ENCODE measurements around the gene ADAMTS9.

- TF ChIP-seq, protein P1, sequence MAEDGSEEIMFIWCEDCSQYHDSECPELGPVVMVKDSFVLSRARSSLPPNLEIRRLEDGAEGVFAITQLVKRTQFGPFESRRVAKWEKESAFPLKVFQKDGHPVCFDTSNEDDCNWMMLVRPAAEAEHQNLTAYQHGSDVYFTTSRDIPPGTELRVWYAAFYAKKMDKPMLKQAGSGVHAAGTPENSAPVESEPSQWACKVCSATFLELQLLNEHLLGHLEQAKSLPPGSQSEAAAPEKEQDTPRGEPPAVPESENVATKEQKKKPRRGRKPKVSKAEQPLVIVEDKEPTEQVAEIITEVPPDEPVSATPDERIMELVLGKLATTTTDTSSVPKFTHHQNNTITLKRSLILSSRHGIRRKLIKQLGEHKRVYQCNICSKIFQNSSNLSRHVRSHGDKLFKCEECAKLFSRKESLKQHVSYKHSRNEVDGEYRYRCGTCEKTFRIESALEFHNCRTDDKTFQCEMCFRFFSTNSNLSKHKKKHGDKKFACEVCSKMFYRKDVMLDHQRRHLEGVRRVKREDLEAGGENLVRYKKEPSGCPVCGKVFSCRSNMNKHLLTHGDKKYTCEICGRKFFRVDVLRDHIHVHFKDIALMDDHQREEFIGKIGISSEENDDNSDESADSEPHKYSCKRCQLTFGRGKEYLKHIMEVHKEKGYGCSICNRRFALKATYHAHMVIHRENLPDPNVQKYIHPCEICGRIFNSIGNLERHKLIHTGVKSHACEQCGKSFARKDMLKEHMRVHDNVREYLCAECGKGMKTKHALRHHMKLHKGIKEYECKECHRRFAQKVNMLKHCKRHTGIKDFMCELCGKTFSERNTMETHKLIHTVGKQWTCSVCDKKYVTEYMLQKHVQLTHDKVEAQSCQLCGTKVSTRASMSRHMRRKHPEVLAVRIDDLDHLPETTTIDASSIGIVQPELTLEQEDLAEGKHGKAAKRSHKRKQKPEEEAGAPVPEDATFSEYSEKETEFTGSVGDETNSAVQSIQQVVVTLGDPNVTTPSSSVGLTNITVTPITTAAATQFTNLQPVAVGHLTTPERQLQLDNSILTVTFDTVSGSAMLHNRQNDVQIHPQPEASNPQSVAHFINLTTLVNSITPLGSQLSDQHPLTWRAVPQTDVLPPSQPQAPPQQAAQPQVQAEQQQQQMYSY (CRISPR knock-in tag; IDR thresholded peaks at IDR 0.05) = no peak
- TF ChIP-seq, protein P2, sequence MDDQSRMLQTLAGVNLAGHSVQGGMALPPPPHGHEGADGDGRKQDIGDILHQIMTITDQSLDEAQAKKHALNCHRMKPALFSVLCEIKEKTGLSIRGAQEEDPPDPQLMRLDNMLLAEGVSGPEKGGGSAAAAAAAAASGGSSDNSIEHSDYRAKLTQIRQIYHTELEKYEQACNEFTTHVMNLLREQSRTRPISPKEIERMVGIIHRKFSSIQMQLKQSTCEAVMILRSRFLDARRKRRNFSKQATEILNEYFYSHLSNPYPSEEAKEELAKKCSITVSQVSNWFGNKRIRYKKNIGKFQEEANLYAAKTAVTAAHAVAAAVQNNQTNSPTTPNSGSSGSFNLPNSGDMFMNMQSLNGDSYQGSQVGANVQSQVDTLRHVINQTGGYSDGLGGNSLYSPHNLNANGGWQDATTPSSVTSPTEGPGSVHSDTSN (IDR thresholded peaks at IDR 0.05; ENCODE audit: insufficient replicate concordance, low read depth, low read length) = no peak
- no peak for TF ChIP-seq CTCF (IDR thresholded peaks at IDR 0.05 in 2 of 3, conservative IDR thresholded peaks at IDR 0.05 in 1 of 3; ENCODE audit: control insufficient read depth in 2 of 3, extremely low read depth in 1 of 3, insufficient read depth in 1 of 3, low read depth in 3 of 3, low read length in 3 of 3)
- TF ChIP-seq EZH2 (IDR thresholded peaks at IDR 0.05; ENCODE audit: borderline replicate concordance, control insufficient read depth, low read depth, low read length) = no peak
- no peak for TF ChIP-seq POLR2AphosphoS5 (IDR thresholded peaks at IDR 0.05; ENCODE audit: low read length)
- no peak for TF ChIP-seq RAD51 (IDR thresholded peaks at IDR 0.05)
- no peak for TF ChIP-seq NFIC (IDR thresholded peaks at IDR 0.05; ENCODE audit: low read depth, low read length)
- no peak for TF ChIP-seq ETV6 (conservative IDR thresholded peaks at IDR 0.05 in 1 of 2, IDR thresholded peaks at IDR 0.05 in 1 of 2; ENCODE audit: borderline replicate concordance in 1 of 2, low read depth in 1 of 2)
- TF ChIP-seq NFYB (IDR thresholded peaks at IDR 0.05; ENCODE audit: insufficient read depth, low read depth, low read length) = no peak
- no peak for TF ChIP-seq EGR1 (IDR thresholded peaks at IDR 0.05; ENCODE audit: borderline replicate concordance in 1 of 2, low read depth in 2 of 2, low read length in 2 of 2)
Observed at GRCh38 chr3:64730681-64731080, 42.9 kb upstream of the ADAMTS9 start.
